Measurements from ENCODE around the gene MTMR12.
"Not testable (repeated sequence)": the region's sequence is repeated elsewhere in the genome, so short reads cannot be mapped to it uniquely, and the experiment has no call there.

Gene MTMR12

DNA sequence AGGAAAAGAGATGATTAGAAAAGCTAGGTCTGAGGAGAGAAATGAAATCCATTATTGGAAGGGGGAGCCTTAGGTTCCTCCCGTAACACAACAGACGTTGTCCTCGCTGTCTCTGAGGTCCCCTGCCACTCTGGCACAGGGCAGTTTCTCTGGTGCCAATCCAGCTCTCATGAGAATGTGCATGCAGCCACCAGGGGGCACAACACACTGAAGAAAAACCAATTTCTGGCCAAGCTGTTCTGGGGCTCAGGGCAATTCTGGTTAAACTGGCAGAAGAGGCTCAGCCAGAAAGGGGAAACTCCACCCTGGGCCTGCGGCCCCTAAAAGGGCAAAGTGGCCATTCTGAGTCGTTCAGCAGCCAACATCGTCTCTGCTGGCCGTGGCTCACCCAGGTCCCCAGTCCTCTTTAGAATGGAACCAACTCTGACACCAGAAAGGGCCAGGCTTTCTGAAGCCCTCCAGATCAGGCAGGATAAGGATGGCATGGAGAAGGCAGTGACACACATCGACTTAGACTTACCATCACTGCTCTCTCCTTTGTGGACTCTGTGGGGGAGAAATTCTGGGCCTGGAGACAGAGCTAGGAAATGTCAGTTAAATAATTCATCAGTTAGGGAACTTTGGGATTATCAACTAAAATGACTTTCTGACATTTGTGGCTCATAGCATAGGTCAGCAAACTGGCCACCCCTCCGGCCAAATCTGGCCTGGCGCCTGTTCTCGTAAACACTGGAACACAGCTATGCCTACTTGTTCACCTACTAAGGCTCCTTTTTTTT lies 80.1 kb downstream of the MTMR12 start:
- DNase-seq (ENCODE audit: low read depth in 2 of 2): peak in 1 of 2 experiments; percentile 22

DNA sequence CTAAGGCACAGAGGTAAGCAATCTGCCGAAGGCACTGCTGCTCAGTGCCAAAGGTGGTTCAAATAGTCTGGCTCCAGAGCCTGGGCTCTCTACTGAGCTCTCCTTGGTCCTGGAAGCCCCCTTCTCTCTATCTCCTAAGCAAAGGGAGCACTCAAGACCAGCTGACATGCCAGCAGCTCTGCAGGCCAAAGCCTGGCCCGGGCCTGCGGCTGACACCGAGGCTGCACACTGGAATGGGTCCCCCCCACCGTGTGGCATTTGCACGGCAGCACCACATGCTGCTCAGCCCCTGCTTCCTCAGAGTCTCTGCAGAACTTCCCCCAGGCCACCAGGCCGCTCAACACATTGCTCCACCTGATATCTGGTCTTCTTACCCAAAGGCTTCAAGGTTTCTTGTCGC lies 80.8 kb downstream of the MTMR12 start:
- no peak for DNase-seq (ENCODE audit: low read depth in 2 of 2)

DNA sequence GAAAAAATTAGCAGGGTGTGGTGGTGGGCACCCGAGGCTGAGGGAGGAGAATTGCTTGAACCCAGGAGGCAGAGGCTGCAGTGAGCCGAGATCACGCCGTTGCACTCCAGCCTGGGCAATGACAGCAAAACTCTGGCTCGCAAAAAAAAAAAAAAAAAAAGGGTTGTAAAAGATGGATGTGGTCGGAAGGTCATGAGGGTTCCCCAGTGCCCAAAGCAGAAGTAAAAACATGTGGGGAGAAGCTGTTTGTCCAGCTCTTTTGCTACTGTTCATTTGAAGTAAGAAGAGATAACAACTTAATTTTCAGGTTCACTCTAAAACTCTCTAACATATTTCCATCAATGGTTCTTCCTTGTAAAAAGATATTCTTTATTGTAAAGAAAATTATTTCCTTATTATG lies 81.5 kb downstream of the MTMR12 start:
- DNase-seq (ENCODE audit: low read depth in 2 of 2): no peak

DNA sequence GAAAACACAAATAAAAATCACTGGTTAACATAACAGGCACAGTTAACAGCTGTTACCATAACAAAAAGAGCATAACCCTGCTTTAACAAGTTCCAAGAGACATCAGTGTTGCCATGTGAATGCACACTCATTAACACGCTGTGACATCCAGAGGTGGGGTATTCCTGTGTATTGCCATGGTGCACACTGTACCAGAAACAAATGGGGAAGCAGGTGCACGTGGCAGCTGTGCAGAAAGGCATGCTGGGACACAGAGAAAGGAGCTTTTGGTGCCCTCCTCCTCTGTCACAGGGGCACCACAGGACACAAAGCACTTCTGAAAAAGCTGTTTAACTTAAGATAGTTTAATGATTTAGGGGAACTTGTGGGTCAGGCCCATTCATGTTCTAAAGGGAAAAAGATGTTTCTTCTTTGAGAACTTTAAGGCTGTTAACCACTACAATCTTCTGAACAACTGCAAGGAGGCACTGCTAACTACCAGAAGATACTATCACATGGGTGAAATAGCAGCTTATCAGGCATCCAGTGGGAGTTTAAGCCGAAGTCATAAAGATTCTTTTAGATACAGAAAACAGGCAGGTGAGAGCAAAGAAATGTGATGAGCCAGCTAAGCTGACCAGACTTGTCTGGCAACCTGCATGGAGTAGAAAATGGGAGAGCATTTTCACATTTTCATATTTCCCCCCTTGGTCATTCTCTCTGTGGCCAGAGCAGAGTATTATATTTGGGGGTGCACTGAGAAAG lies 82.2 kb downstream of the MTMR12 start:
- DNase-seq (ENCODE audit: low read depth in 2 of 2): no peak

DNA sequence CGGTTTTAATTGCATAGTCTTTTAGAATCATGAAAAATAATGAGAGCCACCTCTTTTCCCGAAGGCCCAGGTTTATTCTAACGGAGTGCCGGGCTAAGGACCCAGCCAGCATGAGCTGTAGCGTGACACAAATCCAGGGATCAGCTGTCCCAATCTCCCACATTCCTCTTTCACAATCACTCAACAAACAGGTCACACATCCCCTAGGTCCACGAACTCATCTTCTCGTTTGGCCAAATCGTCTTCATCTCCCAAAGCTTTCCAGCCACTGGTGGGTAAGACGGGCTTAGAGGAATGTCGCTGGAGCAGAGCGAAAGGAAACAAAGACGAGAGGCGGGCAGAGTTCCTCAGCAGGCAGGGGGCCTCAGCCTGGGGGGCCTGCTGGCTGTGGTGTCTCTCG lies 83.2 kb downstream of the MTMR12 start:
- DNase-seq (ENCODE audit: low read depth in 2 of 2): no peak

DNA sequence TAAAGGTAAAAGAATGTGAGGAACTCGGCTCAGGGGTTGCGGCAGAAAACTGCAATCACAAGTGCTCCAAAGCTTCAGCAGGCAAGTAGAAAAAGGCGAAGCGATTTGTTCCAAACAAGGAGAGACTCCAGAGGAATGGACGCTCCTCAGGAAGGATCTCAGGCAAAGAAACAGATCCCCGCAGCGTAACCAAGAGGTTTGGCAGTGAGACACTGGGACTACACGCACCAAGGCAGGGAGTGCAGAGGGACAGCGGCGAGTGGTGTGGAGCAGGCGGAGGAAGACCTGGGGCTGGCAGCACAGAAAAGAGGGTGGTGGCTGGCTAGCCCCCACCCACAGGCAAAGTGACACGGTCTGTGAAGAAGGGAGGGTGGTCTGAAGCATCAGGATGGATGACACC lies 83.9 kb downstream of the MTMR12 start:
- no peak for DNase-seq (ENCODE audit: low read depth in 2 of 2)

DNA sequence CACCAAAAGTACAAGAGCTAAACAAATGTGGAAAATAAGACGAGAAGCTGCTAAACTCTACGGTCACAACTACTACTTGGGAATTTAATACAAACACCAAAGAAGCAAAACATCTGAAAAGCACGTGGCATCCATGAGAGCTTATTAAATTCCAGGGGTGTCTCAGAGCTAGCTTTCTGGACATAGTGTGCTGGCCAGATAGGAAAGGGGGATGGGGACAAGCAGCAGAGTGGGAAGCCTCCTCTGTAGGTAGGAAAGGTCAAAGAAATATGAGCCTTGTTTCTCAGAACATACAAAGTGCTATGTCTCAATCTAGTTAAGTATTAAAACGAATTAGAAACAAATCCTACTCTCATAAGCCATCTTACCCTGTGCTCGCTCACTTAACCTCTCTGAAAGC lies 87.3 kb downstream of the MTMR12 start:
- peak; percentile 28 to 32 for DNase-seq (ENCODE audit: low read depth in 2 of 2)

DNA sequence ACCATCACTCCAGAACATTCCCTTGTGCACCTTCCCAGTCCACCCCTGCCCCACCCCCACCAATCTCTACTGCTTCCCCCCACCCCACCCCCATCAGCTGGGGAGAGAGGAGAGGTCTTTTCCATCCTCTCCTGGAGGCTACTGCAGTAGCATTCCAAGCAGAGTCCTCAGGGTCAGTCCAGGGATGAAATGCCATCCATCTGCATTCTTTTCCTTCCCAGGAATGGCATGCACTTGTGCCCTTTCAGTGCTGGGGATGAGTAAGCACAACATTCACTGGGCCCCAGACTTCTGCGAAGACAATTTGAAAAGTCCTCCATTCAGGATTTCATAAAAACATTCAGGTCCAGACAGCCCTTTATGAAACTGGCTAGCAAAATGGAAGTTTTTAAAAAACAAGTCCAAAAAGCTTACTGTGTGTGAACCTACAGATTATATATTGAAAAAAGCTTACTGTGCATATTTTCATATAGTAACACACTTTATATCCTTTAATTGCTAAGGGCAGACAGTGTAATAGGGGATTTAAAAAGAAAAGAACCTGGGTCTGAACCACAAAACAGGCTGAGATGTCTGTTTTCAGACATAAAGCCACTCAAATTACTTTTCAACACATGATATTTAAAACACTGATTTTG lies 88.6 kb downstream of the MTMR12 start:
- DNase-seq (ENCODE audit: low read depth in 2 of 2): peak in 1 of 2 experiments; percentile 24

DNA sequence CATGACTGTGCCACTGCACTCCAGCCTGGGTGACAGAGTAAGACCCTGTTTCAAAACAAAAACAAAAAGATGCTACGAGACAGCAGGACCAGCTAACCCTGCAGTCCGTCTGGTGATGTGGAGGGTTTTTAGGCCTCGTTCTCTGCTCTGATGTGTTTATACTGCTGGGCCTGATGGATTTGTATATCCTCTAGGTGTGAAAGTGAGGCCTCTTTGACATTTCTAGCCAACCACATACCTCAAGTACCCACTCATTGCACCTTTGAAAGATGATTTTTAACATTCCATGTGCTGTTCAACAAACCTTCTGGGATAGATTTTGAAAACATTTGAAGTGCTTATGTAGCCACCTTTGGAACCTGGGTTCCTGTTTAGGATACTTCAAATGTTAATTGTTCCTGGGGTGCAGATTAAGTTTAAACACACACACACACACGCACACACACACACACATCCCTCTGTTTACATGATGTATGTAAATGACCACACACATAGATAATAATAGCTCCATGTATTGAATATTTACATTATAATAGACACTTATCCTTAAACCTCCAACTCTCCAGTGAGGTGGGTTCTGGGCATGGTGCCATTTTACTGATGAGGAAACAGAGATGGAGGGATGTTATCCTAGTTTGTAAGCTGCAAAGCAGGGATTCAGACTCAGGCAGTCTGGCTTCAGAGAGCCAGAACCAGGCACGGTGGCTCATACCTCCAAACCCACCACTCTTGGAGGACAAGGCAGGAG lies 89.8 kb downstream of the MTMR12 start:
- no peak for DNase-seq (ENCODE audit: low read depth in 2 of 2)

DNA sequence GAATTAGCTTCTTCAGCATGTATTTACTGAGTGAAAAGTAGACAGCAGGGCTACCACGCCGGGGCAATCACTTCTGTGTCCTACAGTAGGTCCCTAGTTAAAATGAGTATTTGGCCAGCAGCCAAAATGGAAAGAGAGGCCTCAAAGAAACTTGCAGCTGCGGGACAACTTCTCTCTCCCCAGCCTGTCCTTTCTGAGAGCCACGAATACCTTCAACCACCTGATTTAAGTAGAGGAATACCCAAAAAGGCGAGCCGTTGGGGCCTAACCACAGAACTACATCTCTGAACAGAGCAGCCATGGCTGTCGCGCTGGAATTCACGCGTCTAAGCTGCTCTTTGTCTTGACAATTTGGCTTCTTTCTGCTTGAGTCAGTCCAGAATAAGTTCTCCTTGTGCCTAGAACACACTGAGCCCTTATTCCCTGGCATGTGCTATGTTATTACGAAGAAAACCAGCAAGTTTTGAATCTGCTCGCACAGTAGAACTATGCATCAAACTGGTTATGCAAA lies 94.8 kb downstream of the MTMR12 start:
- DNase-seq (ENCODE audit: low read depth in 2 of 2): no peak

DNA sequence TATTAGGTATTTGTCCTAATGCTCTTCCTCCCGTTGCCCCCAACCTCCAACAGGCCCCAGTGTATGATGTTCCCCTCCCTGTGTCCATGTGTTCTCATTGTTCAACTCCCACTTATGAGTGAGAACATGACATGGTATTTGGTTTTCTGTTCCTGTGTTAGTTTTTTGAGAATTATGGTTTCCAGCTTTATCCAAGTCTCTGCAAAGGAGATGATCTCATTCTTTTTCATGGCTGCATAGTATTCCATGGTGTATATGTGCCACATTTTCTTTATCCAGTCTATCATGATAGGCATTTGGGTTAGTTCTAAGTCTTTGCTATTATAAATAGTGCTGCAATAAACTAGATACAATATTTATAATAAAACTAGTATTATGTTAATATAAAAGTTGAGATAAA lies 98.4 kb downstream of the MTMR12 start:
- not testable (repeated sequence) for DNase-seq (ENCODE audit: low read depth in 2 of 2)

DNA sequence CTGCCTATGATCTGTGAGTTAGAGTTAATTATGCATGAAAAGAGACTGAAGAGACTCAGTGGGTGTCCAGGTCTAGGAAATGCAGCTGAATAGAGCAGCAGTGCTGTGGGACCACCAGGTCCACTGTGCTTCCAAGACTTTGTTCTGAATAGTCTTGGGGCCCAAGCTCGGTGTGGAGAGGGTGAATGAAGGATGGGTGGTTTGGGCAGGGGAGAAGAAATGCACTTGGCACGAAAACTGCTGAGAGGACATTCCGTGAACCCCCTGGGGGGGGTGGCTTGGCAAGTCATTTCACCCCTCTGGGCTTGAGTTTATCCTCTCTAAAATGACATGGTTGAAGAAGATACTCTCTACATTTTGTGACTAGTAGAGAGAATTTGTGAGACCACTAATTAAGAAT lies 102.6 kb downstream of the MTMR12 start:
- no peak for DNase-seq (ENCODE audit: low read depth in 2 of 2)

DNA sequence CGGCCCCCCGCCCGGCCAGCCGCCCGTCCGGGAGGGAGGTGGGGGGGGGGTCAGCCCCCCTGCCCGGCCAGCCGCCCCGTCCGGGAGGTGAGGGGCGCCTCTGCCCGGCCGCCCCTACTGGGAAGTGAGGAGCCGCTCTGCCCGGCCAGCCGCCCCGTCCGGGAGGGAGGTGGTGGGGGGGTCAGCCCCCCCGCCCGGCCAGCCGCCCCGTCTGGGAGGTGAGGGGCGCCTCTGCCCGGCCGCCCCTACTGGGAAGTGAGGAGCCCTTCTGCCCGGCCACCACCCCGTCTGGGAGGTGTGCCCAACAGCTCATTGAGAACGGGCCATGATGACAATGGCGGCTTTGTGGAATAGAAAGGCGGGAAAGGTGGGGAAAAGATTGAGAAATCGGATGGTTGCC lies 103.9 kb downstream of the MTMR12 start:
- DNase-seq (ENCODE audit: low read depth in 2 of 2): not testable (repeated sequence)

DNA sequence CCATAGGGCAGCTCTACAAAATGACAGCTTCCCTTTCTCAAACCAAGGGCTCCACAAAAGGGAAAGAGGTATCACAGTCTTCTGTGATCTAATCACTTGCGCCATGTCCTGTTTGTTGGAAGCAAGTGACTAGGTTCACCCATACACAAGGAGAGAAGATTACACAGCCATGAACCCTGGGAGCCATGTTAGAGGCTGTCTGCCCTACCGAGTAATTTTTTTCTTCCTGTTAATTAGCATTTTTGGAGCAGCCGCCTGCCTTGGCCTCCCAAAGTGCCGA lies 105.4 kb downstream of the MTMR12 start:
- DNase-seq (ENCODE audit: low read depth in 2 of 2): no peak

DNA sequence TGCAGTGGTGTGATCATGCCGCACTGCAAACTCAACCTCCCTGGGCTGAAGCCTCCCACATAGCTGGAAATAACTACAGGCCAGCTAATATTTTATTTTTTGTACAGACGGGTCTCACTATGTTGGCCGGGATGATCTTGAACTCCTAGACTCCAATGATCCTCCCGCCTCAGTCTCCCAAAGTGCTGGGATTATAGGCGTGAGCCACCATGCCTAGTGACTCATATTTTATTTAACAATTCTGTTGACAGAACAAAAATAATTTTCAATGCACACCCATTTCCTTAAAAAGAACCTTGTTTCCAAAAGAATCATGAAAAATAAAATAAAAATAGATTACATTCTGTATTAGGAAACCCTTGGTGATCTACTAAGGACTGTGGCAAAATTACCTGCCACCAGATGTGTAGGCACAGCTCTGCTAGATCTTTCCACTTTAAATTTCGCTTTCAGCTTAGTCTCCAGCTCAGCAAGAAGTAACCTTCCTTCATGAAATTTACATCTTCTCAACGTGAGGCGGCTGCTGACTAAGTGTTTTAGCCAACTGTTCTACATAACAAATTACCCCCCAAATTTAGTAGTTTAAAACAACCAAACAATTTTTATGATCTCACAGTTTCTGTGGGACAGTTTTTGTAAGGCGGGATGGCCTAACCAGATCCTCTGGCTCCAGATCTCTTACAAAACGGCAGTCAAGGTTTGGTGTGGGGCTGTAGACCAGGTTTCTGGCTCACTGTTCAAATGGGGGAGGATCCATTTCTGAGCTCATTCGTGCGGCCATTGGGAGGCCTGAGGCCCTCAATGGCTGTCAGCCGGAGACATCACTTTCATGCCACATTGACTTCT lies 106.0 kb downstream of the MTMR12 start:
- no peak for DNase-seq (ENCODE audit: low read depth in 2 of 2)

DNA sequence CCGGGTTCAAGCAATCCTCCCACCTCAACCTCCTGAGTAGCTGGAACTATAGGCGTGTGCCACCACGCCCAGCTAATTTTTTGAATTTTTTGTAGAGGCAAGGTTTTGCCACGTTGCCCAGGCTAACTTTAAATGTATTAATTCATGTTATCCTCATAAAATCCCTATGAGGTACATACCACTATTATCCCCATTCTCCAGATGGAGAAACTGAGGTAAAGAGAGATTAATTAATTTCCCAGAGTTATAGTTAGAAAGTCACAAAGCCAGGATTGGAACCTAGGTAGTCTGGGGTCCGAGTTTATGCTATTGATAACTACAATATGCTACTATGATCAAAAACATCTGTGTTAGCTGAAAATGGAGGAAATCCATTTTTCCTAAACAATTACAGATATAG lies 106.7 kb downstream of the MTMR12 start:
- DNase-seq (ENCODE audit: low read depth in 2 of 2): no peak

DNA sequence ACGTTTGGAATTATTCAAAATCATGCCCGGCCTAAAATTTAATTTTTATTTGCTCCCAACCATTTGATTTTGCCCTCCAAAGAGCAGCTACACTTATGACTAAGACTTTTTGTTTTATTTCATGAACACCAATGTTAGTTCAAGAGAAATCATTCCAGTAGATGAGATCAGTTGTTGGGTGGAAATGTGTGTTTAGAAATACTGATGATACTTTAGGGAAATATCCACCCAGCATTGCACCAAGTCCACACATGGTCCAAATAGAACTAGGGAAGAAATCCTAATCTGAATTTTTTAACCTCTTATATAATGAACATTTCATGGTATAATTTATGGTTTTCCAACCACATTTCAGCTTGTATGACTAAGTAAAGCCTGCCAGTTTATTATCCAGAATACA lies 110.3 kb downstream of the MTMR12 start:
- DNase-seq (ENCODE audit: low read depth in 2 of 2): peak; percentile 71 to 72

DNA sequence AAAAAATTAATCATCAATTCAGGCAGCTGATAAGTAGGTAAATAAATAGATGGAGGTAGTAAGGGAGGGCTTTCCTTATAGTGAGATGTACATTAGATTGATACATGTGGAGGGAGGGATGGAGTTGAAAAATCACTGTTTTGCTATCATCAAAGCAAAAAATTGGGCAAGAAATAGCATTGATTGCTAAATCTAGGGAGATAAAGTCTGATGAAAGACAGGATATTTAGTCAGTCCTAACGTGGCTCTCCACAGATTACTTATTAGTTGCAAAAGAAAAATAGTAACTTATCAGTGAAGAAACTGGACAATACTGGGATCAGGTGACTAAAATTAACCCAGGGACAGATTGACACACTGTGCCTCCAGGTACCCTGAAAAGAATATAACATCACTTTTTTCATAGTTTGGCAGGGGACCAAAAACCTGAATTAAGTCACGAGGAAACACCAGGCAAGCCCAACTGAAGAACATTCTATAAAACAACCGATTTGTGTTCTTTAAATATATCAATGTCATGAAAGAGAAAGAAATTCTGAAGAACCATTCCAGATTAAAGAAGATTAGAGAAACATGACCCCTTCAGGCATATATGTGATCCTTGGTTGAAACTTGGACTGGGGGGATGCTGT lies 111.5 kb downstream of the MTMR12 start:
- DNase-seq (ENCODE audit: low read depth in 2 of 2): no peak

DNA sequence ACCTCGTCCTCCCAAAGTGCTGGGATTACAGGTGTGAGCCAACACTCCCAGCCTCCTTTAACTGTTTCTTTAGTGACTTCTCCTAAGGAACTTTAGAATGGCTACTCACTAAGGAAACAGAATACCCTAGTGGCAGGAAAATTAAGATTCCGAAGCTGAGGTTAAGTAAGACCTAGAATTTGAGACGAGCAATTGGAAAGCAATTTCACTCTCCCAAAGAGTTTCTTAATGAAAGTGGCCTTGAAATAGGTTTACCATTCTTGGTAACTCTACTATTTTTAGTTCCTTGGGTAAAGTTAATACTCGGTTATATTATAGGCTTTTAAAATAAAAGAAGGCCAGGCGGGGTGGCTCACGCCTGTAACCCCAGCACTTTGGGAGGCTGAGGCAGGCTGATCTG lies 115.7 kb downstream of the MTMR12 start:
- DNase-seq (ENCODE audit: low read depth in 2 of 2): no peak

DNA sequence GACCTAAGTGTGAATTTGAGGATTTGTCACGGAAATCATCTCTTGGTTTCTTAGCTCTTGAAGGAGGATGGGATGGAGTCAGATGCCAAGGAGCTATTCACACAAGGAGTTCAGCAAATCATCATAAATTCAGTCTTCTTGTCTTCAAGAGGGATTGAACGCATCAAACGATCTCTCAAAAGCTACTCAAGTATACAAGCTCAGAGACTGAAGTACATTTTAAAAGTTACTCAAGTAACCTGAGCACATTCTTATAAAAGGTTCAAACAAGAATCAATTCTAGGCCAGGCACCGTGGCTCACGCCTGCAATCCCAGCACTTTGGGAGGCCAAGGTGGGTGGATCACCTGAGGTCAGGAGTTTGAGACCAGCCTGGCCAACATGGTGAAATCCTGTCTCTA lies 117.5 kb downstream of the MTMR12 start:
- no peak for DNase-seq (ENCODE audit: low read depth in 2 of 2)

DNA sequence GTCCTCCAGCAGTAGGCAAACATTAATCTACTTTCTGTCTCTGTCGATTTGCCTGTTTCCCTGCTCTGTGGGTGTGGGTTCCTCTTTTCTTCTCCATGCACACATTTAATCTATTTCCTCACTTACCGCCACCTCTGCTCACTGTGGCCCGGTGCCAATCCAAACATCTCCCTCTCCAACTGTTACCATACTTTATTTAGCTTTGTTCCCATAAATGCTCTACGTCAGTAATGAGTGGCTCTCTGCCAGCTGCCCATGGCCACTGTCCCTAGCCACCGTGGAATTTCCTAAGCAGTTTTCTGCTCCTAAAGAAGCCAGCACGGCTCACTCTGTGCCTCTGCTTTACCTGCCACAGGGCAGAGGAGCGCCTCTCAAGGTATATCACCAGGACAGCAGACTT lies 119.1 kb downstream of the MTMR12 start:
- DNase-seq (ENCODE audit: low read depth in 2 of 2): peak; percentile 67 to 68
